NCI-H1105 (cell line): ENCODE results near the gene UBE2H.
"Not testable (repeated sequence)": the region's sequence is repeated elsewhere in the genome, so short reads cannot be mapped to it uniquely, and the experiment has no call there.

Experiments
- DNase-seq: peaks from one replicate; lab custom pipeline; 2025; lab: John Stamatoyannopoulos, UW

Gene UBE2H

GRCh38 chr7:129952653-129953560 is at the start of gene UBE2H:
TSS of gene UBE2H (minus strand) at chr7:129952960. CDS start at chr7:129952555, 405 bp downstream.
- DNase-seq, result peak; percentile 80

GRCh38 chr7:129998446-129998845 is 45.7 kb upstream of the UBE2H start:
- no peak for DNase-seq

GRCh38 chr7:129997285-129997684 is 44.5 kb upstream of the UBE2H start:
- DNase-seq, result no peak

GRCh38 chr7:129993275-129993674 is 40.5 kb upstream of the UBE2H start:
- DNase-seq, result no peak

- DNase-seq, result no peak
Observed at GRCh38 chr7:129990403-129991192, 37.8 kb upstream of the UBE2H start.

GRCh38 chr7:129989466-129989865 is 36.7 kb upstream of the UBE2H start:
- no peak for DNase-seq

- DNase-seq, result no peak
Observed at GRCh38 chr7:129986600-129986999, 33.8 kb upstream of the UBE2H start.

GRCh38 chr7:129980667-129981066 is 27.9 kb upstream of the UBE2H start:
- DNase-seq, result no peak

GRCh38 chr7:129975309-129975708 is 22.5 kb upstream of the UBE2H start:
- no peak for DNase-seq

GRCh38 chr7:129970816-129971215 is 18.1 kb upstream of the UBE2H start:
- no peak for DNase-seq

- no peak for DNase-seq
Observed at GRCh38 chr7:129969881-129970446, 17.2 kb upstream of the UBE2H start.

- no peak for DNase-seq
Observed at GRCh38 chr7:129968592-129969383, 16.0 kb upstream of the UBE2H start.

GRCh38 chr7:129960204-129960475 is 7.4 kb upstream of the UBE2H start:
- DNase-seq, result not testable (repeated sequence)

- no peak for DNase-seq
Observed at GRCh38 chr7:129959471-129960203, 6.9 kb upstream of the UBE2H start.

- no peak for DNase-seq
Observed at GRCh38 chr7:129958643-129959470, 6.1 kb upstream of the UBE2H start.

- DNase-seq, result no peak
Observed at GRCh38 chr7:129955993-129956543, 3.3 kb upstream of the UBE2H start.

GRCh38 chr7:129952086-129952652 is 591 bp downstream of the UBE2H start:
- peak; percentile 11 for DNase-seq

- DNase-seq, result peak; percentile 3
Observed at GRCh38 chr7:129951226-129952085, 1.3 kb downstream of the UBE2H start.

GRCh38 chr7:129950933-129951225 is 1.9 kb downstream of the UBE2H start:
- no peak for DNase-seq
